Adrenal gland (tissue), 5 donors: ENCODE measurements around the gene SCO2.

Source experiments
- POLR2A ChIP-seq, 2 donors: fragments of 450-650 bp; IDR thresholded peaks; one replicate each; pipeline ENCODE4 v1.6.1; 2017; ENCODE audit warnings: antibody characterized with exemption in 2 of 2, mild to moderate bottlenecking in 2 of 2, moderate library complexity in 1 of 2
- TF ChIP-seq, protein P1 (sequence below), 6 experiments: fragments of 450-650 bp in 4 of 6; fragments of 200-600 bp in 2 of 6; sonication (generic) in 1 of 6; IDR thresholded peaks; 1 replicate in 5 of 6; 2 replicates in 1 of 6; pipeline versions ENCODE4 v1.5.1 to v1.8.0; 2016 to 2021; ENCODE audit warnings: antibody characterized with exemption in 6 of 6, mild to moderate bottlenecking in 2 of 6, moderate library complexity in 1 of 6
- donor health status: DM: no; HTN: no; CAD: no.

DNA sequence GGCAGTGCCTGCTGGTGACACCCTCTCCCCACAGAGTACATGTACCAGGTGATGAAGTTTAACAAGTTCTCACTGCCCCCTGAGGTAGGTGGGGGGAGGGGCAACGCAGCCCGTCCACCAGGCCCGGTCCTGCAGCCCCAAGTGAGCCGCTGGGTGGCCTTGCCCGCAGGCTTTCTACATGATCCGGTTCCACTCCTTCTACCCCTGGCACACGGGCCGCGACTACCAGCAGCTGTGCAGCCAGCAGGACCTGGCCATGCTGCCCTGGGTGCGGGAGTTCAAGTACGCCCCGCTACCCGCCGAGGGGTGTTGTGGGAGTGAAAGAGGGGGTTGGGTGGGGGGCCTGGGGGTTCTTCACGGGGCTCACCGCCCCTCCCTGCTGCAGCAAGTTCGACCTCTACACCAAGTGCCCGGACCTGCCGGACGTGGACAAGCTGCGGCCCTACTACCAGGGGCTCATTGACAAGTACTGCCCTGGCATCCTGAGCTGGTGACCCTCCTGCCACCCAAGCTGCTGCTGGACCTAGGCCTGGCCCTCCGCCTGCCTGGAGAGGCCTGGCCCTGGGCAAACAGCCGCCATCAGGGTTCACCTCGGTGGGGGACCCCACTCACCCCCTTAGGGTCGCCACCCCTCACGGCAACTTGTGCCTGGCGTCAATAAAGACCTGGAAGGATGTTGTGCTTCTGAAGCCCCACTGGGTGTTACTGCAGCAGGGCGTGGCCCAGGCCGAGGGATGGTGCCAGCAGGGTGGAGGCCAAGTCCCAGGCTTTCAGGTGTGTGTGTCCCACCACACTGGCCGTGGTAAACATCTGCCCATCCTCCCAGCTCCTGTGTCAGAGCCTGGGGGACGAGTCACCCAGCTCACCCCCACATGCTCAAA is 35.8 kb downstream of the SCO2 start:
- TF ChIP-seq, protein P1, sequence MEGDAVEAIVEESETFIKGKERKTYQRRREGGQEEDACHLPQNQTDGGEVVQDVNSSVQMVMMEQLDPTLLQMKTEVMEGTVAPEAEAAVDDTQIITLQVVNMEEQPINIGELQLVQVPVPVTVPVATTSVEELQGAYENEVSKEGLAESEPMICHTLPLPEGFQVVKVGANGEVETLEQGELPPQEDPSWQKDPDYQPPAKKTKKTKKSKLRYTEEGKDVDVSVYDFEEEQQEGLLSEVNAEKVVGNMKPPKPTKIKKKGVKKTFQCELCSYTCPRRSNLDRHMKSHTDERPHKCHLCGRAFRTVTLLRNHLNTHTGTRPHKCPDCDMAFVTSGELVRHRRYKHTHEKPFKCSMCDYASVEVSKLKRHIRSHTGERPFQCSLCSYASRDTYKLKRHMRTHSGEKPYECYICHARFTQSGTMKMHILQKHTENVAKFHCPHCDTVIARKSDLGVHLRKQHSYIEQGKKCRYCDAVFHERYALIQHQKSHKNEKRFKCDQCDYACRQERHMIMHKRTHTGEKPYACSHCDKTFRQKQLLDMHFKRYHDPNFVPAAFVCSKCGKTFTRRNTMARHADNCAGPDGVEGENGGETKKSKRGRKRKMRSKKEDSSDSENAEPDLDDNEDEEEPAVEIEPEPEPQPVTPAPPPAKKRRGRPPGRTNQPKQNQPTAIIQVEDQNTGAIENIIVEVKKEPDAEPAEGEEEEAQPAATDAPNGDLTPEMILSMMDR (IDR thresholded peaks at IDR 0.05): no peak
- no peak for TF ChIP-seq POLR2A (IDR thresholded peaks at IDR 0.05)
